ENCODE data around the gene TRABD2A.
"Not testable (repeated sequence)": the region's sequence is repeated elsewhere in the genome, so short reads cannot be mapped to it uniquely, and the experiment has no call there.

- TF ChIP-seq POLR2AphosphoS5 (IDR thresholded peaks at IDR 0.05; ENCODE audit: low read depth, low read length); CEBPB (IDR thresholded peaks at IDR 0.05; ENCODE audit: low read depth); SRF (IDR thresholded peaks at IDR 0.05; ENCODE audit: low read depth); CTCF (IDR thresholded peaks at IDR 0.05 in 2 of 3, conservative IDR thresholded peaks at IDR 0.05 in 1 of 3; ENCODE audit: borderline replicate concordance in 1 of 3, insufficient read depth in 1 of 3, low read depth in 2 of 3, low read length in 2 of 3); POLR2A (IDR thresholded peaks at IDR 0.05; ENCODE audit: borderline replicate concordance, extremely low read depth, insufficient read depth, insufficient read length); SIN3A (IDR thresholded peaks at IDR 0.05; ENCODE audit: low read depth); ZFX (IDR thresholded peaks at IDR 0.05); EZH2 (IDR thresholded peaks at IDR 0.05); SP1 (IDR thresholded peaks at IDR 0.05; ENCODE audit: low read depth): not testable (repeated sequence)
- TF ChIP-seq, protein P1, sequence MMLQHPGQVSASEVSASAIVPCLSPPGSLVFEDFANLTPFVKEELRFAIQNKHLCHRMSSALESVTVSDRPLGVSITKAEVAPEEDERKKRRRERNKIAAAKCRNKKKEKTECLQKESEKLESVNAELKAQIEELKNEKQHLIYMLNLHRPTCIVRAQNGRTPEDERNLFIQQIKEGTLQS (IDR thresholded peaks at IDR 0.05): not testable (repeated sequence)
Measured at GRCh38 chr2:84917821-84918220, 36.9 kb upstream of the TRABD2A start.
